NCI-H69 (cell line): ENCODE measurements around the gene CHKB.

ENCODE experiments used
- DNase-seq: peaks from one replicate; lab custom pipeline; 2025; lab: John Stamatoyannopoulos, UW

The CHKB gene

DNA sequence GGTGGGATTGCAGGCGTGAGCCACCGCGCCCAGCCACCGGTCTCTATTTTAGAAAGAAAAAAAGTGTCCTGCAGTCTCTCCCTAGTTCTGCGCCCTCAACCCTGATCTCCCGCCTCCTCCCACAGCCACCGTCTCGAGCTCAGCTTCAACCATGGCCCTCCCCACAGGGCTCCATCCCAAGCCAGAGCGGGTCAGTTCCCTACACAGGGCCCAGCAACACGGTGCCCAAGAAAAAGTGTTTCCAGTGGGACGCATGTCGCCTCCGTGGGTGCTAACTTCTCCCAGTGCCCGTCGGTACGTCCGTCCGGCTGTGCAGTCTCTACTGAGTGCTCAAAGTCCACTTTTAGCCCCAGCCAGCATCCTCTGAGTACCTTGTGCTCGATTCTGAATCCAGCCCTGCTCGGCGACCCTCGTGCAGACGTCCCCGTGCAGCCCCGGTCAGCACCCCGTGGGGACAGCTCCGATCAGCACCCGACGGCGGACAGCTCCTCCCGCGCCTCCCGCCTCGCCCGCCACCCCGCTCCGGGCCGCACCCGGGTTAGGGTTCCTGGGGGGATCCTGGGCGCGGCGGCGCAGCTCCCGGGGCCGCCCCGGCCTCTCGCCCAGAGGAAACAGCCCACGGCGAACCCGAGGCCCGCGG lies 17.3 kb upstream of the CHKB start:
- DNase-seq: peak; percentile 69

DNA sequence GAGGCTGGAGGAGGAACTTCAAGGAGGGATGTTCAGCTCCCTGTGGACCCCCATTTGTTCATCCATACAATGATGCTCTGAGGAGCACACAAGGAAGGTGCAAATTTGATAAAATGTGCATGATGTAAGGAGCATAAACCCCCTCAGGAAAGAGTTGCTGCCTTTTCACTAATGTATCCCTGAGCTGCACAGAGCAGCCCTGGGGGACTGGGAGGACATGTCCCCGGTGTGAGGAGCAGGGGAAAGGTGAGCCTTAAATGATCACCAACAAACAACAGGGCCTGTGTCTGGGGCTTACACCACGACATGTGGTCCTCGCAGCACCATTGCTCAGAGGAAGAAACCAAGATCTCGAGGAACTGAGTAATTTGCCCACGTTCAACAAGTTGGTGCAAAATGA lies 14.4 kb upstream of the CHKB start:
- DNase-seq: no peak

DNA sequence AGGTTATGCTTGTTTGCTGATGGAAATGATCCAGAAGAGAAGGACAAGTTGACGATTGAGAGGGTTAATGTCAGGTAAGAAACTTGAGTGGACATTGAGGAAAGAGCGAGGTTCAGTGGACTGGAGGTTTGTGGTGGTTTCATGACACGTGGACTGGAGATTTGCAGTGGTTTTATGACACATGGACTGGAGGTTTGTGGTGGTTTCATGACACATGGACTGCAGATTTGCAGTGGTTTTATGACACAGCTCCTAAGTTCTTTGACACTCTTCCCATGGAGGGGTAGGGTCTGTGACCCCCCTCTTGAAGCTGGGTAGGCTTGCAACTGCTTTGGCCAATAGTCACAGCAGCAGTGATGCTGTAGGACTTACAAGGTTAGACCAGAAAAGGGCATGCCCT lies 12.5 kb upstream of the CHKB start:
- no peak for DNase-seq

DNA sequence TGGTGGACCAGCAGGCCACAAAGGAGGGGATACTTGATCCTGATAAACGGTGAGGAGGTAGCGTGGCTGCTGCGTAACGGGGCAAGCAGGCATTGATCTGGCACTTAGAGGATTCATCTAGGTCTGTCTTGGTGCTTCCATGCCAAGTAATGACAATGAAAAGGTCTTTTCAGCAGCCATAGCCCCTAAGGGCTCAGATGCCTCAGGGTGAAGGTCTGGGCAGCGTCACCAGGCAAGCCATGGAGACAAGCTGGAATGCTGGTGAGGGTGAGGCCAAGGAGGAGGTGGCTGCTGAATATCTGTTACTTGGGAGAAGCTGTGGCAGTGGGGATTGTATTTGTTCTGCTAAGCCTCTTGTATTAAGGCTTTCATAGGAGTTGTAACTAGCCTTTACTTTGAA lies 4.8 kb upstream of the CHKB start:
- DNase-seq: no peak

DNA sequence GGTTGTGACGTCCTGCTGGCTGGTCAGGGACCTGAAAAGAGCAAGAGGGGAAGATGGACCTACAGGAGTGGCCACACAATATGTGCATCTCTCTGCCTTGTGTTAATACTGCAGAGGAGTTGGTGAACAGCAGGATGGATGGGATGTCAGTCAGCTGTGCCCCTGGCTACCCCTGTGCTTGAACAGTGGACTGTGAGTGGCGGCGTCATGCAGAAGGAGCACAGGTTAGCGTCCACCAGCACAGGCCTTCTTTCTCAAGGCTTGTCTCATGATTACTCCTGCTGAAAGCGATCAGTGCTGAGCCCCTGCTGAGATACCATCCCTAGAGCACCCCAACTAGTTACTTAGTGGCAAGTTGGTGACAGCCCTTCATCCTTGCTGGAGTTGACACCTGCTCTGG lies 3.8 kb upstream of the CHKB start:
- no peak for DNase-seq

DNA sequence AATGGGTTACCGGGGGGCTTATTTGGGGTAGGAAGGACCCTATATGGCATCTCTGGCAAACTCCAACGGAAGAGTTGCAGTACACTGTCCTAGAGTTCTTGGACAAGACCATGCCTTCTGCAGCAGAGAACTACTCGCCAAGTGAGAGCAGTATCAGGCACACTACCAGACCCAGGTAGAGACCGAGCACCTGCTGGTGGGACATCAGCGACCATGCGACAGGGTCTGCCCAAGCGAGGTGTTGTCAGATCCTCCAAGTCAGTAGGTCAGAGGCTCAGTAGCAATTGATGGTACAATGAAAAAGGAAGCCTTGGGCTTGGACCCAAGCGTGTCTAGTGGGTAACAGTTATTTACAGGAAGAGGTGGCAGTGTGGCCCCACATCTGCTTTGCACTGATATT lies 3.1 kb upstream of the CHKB start:
- DNase-seq: no peak

DNA sequence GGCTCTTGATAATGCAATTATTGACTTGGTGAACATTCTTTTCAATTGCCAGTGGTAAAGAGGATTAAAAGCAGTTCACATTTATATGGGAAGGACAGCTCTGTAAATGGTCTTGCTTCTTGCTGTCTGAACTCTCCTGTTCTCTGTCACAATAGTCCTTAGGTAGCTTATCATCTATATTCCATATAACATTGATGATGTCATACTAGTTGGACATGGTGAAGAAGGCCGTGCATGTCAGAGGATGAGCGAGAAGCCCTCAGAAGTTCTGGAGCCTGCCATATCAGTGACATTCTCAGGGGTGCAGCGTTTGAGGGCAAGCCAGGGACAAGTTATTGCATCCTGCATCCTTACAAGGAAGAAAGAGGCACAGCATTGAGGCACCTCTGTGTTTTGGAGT lies 2.6 kb upstream of the CHKB start:
- no peak for DNase-seq

DNA sequence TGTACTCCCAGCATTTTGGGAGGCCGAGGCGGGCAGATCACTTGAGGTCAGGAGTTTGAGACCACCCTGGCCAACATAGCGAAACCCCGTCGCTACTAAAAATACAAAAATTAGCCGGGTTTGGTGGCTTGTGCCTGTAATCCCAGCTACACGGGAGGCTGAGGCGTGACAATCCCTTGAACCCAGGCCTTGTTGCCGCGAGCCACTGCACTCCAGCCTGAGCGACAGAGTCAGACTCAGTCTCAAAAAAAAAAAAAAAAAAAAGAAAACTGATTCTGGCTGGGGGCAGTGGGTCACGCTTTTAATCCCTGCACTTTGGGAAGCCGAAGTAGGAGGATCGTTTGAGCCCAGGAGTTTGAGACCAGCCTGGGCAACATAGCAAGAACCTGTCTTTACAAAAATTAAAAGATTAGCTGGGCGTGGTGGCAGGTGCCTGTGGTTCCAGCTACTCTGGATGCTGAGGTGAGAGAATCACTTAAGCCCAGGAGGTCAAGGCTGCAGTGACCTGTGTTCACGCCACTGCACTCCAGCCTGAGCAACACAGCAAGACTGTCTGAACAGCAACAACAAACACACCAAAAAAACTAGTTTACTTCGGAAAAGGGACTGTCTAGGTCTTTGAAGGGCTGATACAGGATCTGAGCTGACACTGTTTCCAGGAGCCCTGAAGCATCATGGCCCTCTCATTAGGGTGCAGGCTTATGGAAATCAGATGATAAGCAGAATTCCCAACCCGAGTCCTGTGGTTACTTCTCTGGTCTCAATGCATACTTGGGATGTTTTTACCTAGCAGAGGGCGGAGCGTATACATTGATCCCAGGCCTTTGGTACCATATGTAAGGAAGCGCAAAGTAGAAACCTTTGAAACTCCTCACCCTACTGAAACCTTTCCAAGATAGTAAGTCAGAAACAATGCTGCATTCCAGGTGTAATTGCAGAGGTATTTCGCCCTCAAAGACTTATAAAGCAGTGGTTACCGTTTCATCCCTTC lies 1.8 kb upstream of the CHKB start:
- DNase-seq: no peak

DNA sequence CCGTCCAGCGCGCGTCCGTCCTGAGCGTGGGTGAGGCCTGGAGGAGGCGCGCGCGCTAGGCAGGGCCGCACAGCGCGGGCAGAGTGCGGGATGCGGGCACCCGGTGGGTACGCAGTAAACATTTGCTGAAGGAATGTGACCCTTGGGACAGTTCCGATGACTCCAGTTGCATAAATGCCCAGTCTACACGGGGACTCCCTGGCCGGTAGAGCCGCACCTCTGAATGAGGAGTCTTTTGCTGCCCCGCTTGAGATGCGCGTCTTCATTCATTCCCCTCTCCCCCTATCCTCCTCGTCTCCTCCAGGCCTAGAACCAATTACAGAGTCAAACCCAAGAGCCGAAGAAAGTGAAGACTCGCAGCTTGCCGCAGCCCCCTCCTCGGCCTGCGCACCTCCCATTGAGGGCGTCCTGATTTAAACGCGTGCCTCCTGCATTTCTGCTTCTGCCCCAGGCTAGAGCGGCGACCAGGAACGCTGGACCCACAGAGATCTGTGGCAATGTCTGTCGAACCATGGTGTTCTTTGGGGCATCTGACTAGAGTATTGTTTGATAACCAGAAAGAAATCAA lies 729 bp upstream of the CHKB start:
- DNase-seq: no peak

DNA sequence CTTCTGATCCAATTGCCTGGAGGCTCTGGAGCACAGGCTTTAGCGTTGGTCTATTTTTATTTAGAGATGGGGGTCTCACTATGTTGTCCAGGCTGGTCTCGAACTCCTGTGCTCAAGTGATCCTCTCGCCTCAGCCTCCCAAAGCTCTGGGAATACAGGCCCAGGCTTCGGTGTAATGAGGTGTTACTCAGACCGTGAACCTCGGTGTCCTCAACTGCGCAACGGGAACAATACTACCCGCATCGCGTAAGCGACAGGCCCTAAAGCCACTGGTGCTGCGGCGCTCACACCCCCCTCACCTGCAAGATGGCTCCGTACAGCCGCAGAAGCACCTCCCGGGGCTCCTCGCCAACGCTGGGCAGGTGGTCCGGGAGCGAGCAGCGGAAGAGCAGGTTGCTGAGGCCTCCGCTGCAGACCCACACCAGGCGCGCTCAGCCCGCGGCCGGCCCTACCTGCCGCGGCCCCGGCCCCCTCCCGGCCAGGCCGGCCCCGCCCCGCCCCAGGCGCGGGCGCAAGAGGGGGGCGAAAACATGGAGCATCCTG lies 628 bp downstream of the CHKB start:
- DNase-seq: no peak

DNA sequence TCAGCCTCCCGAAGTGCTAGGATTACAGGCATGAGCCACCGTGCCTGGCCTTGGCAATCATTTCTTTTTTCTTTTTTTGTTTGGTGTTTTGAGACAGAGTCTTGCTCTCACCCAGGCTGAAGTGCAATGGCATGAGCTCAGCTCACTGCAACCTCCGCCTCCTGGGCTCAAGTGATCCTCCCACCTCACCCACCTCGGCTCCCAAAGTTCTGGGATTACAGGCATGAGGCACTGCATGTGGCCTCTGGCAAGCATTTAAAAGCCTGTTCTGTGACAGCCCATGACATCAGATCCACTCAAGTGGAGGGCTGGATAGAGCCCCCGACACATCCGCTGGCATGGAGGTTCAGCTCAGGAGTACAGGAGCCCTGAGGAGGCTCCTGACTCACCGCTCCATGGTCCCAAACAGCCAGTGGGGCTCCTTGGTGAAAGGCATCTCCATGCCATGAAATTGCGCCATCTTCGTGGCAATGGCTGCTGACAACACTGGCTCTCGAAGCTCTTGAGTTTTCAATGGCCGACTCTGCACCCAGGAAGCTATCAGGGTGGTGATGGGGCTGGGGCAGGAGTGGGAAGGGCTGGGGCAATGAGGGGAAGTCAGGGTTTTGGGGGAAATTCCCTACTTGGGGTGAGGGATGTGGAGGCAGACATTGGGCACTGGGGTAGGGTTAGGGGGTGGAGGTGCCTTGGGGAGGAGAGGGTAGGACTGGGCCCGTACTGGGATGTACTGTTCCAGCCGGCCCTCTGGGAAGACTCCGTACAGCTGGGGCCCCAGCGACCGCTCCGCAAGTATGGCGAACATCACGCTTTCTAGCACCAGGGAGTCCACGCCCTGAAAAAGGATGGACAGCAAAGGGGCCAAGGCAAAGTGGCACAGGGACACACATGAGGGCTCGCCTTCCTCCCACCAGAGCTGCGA lies 1.4 kb downstream of the CHKB start:
- no peak for DNase-seq

DNA sequence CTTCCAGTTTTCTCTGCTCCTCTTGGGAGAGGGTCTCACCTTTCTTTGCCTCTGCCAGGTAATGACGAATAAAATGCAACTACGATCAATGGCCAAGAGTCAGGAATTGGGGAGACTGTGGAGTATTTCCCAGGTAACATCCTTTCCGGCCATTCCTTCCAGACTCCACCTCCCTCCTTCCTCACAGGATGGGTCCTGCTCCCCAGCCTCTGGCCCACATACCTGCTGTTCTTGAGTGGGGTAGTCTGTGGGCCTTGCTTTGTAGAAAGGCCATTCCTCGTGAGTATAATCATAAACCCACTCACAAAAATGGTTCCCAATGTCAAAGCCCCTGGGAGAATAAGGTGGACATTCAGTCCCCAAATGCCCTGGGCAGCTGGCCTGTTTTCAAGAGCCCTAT lies 2.9 kb downstream of the CHKB start:
- DNase-seq: no peak

DNA sequence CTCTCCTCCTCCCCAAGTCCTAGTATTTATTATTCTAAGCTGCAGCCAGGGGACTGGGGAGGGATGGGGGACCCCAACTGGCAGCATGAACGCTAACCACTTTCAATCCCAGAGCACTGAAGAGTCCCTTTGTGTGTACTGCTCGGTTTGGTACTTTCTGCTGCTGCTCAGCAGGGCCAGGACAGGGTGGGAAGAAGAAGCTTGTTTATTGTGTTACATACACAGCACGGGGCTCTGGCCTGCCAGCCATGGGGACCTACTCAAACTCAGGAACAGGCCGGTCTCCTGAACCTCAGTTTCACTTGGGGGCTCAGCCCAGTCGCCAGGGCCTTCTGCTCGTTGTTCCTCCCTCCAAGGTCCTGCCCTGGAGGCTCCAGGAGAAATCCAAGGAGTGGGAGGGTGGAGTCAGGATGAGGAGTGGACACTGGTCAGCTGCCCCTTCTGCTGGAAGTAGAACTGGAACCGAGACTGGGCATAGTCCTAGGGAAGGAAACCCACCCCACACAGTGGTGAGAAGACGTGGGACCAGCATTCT lies 3.8 kb downstream of the CHKB start:
- no peak for DNase-seq

DNA sequence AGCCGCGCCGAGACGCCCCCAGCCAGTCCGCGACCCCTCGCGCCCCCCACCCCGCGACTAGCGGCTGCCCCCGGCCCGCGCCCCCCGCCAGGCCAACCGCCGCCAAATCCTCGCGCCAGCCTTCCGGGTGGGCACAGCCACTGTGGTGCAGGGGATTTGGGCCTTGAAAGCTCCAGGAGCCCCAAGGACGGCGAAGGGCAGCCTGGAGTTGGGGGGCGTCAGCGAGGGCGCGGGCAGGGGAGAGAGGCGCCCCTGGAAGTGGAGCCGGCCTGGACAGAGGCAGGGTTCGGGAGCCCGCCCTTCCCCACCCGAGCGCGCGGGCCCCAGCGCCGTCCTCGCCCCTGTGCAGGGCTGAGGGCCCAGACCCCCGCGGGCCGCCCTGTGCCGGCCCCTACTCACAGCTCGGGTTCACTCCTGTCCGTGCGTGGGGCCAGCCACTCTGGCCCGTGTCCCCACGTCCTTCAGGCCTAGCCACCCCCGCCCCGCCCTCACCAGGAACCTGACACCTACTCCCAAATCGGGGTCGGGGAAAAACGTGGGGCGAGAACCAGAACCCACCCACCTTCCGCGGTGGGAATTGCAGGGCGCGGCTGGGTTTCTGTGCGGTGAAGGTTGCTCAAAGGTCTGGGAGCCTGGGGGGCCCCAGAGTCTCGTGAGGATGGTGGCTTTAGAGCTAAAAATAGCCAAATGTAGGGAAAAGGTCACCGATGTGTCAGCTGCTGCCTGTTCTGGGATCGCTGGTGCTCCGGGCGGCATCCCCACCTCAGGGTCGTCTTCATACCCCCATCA lies 4.5 kb downstream of the CHKB start, which contains the start of gene CPT1B:
Gene CPT1B, minus strand, starts transcription at position 441 of the 789 bp plus-strand sequence. CDS start 512 bp downstream, outside the sequence.
- no peak for DNase-seq

DNA sequence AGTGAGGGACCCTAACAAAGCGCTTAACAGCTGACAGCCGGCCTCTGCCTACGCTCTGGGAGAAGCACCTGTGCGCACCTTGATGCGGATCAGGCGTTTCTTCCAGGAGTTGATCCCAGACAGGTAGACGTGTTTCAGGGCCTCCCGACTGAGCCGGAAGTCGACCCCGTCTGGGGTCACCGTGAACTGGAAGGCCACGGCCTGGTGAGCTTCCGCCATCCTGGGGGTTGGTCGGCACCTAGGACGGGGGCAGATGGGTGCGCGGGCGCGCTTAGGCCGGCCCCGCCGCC lies 5.0 kb downstream of the CHKB start:
- DNase-seq: no peak

DNA sequence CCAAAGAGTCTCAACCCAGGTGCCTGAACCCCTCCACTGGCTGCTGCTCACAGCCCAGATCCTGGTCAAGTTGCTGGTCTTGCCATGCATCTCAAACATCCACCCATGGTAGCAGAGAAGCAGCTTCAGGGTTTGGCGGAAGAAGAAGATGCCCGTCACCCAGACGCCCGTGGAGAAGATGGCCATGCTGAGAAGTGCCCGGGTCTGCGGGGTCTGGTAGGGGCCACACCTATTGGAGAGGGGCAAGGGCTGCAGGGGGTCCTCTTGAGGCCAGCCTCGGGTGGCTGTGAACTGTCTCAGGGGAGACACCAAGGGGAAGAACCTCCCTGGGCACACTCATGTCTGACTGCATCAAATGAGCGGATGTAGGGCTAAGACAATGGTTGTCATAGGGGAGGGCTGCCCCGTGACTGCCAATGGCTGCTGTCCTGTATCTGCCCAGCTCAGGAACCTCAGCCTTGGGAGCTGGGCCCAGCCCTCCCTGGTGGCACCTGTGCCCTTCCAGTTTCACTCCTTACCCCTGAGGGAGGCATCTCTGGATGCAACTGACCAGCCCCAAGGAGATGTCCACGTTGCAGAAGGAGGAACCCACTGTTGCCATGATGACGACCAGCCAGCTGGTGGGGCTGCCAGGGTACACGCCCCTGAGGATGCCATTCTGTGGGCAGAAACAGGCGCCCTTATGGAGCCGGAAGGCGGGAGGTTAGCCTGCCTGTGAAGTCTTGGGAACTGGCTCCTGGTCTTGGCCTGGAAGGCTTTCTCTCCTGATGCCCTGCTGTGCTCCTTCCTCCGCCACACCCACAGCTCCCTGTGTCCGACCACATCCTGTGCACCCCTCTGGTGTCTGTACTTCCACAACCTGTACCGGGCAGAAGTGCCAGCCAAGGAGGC lies 5.6 kb downstream of the CHKB start:
- DNase-seq: no peak

DNA sequence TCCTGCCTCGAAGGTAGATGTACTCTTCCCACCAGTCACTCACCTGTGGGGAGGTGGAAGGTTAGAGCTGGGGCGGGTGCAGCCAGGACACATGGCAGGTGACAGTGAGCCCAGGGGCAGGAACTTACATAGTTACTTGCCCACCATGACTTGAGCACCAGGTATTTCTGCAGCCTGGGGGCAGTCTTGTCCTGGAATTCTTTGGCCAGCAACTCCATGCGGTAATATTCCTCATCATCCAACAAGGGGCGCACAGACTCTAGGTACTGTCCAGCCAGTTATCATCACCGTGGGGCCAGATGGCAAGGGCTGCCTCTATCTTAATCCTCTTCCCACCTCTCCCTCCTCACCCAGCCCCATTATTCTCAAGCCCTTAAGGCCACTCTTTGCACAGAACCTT lies 6.6 kb downstream of the CHKB start:
- peak; percentile 73 for DNase-seq

DNA sequence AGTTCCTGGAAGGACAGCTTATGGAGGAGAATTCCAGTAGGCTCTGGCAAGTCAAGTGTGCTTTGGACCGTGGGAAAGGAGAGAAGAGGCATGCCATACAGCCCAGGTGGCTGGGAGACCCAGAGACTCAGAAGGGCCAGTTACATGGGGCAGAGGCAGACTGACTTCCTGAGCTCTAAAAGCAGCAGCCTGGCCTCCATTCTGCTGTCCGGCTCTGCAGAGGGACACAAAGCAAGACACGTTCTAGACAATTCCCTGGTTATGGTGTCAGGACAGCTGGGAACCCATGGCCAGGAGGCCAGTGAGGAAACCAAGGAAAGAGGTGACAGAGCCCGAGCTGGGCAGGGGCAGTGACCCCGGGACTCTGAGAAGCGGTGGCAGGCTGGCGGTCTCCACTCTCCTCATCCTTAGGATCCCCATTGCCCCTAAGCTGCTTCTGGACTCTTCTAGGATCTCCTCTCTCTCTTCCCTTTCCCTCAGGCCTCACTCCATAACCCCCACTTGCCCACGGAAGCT lies 7.2 kb downstream of the CHKB start:
- no peak for DNase-seq

DNA sequence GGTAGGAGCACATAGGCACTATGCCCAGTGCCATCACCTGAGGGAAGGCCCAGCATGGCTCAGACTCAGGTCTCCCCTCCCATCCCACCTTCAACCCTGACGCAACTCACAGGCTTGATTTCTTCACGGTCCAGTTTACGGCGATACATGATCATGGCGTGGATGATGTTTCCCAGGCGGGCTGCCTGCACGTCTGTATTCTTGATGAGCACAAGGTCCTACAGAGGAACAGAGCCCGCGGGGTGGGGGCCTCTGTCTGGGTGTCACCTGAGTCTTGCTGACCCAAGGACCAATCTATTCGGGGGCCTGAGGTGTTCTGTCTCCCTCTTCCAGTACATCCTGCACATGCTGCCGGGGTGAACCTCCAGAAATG lies 8.3 kb downstream of the CHKB start:
- no peak for DNase-seq
